Left ventricle myocardium superior (tissue), 1 donor: Measurements from ENCODE around the gene ZBTB17. TPM values are rescaled to one million over a fixed set of nuclear protein-coding genes. Genes with fewer than 3 reads are reported as not detected.

ENCODE experiments used
- total RNA-seq: library from RNA; stranded (reverse); fragmentation: NEBNext Ultra II Directional; extraction: Animal tissue kit (Norgen Biotek cat#: 25700); gene quantifications from one replicate; pipeline ENCODE4 v1.2.1, GENCODE V29; 2021
- donor health status: DM: no; HTN: yes; CAD: no; lungs with severe emphysema.

Gene ZBTB17
- total RNA-seq, 1 donor from 2014 or later: 27.3 TPM

Other genes starting within 250 kb of the ZBTB17 start
- 52.8 TPM for gene SLC25A34, start 239.8 kb downstream of the ZBTB17 start, total RNA-seq
- not detected for gene TMEM82, start 233.6 kb downstream of the ZBTB17 start, total RNA-seq
- gene FBLIM1, start 217.3 kb downstream of the ZBTB17 start, total RNA-seq: 100 TPM
- gene UQCRHL, start 168.5 kb downstream of the ZBTB17 start, total RNA-seq: 6.0 TPM
- 20.5 TPM for gene SPEN, start 128.4 kb downstream of the ZBTB17 start, total RNA-seq
- gene SRARP, start 28.1 kb upstream of the ZBTB17 start, total RNA-seq: 0.84 TPM
- gene HSPB7, start 41.9 kb upstream of the ZBTB17 start, total RNA-seq: 3,996 TPM
- gene CLCNKA, start 45.9 kb upstream of the ZBTB17 start, total RNA-seq: 0.15 TPM
- 2.1 TPM for gene CLCNKB, start 67.7 kb upstream of the ZBTB17 start, total RNA-seq
- gene FAM131C, start 97.5 kb upstream of the ZBTB17 start, total RNA-seq: 3.7 TPM
- gene EPHA2, start 180.0 kb upstream of the ZBTB17 start, total RNA-seq: 7.6 TPM
- gene ARHGEF19, start 236.6 kb upstream of the ZBTB17 start, total RNA-seq: 2.0 TPM